Ramos (cell line): ENCODE data around the gene PRDM1.

Experiments
- in situ Hi-C: fragments of 300-500 bp; cut with MboI; formaldehyde crosslinking; loops from one replicate; pipeline ENCODE4 v1.14.3; 2022; ENCODE audit warnings: low sequenced_read_pairs; ENCODE audit not compliant: unreplicated experiment

The PRDM1 gene

DNA sequence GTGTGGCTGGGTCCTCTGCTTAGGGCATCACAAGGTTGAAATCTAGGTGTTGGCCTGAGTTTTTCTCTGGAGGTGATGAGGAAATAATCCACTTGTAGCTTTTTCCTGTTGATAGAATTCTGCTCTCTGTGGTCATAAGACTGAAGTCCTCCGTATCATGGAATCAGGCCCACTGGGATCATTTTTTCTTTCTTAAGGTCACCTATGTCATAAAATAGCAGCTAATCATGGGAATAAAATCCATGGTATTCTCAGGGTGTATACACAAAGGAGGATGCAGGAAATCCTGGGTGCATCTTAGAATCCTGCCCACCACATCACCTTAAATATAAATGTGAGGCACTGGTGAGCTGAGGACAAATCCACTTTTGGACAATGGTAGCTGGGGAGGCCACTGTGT is 72.7 kb downstream of the PRDM1 start:
- in situ Hi-C loops = no loop called here
